Fibroblast of gingiva (primary cell): ENCODE measurements around the gene CRYBG3.
"Not testable (repeated sequence)": the region's sequence is repeated elsewhere in the genome, so short reads cannot be mapped to it uniquely, and the experiment has no call there.

Experiments used
- DNase-seq: peaks from one replicate; pipeline ENCODE4 v3.0.0-alpha.2; 2011; ENCODE audit warnings: low read depth

CRYBG3 gene

GRCh38 chr3:97899331-97899730 lies 77.5 kb downstream of the CRYBG3 start:
- no peak for DNase-seq

GRCh38 chr3:97901313-97902248 lies 79.8 kb downstream of the CRYBG3 start:
- DNase-seq = peak; percentile 62

GRCh38 chr3:97909830-97910229 lies 88.0 kb downstream of the CRYBG3 start:
- not testable (repeated sequence) for DNase-seq

- DNase-seq = not testable (repeated sequence)
Observed at GRCh38 chr3:97910236-97910831, 88.5 kb downstream of the CRYBG3 start.

GRCh38 chr3:97910931-97911351 lies 89.1 kb downstream of the CRYBG3 start:
- DNase-seq = no peak

- DNase-seq = no peak
Observed at GRCh38 chr3:97911459-97911858, 89.6 kb downstream of the CRYBG3 start.

GRCh38 chr3:97914388-97914787 lies 92.6 kb downstream of the CRYBG3 start:
- no peak for DNase-seq

- no peak for DNase-seq
Observed at GRCh38 chr3:97916576-97916975, 94.8 kb downstream of the CRYBG3 start.

- peak; percentile 71 for DNase-seq
Observed at GRCh38 chr3:97917813-97918536, 96.2 kb downstream of the CRYBG3 start.

GRCh38 chr3:97927704-97928103 lies 105.9 kb downstream of the CRYBG3 start:
- DNase-seq = peak; percentile 76

- DNase-seq = peak; percentile 29
Observed at GRCh38 chr3:97928986-97929385, 107.2 kb downstream of the CRYBG3 start.

GRCh38 chr3:97930018-97930417 lies 108.2 kb downstream of the CRYBG3 start:
- DNase-seq = no peak

- no peak for DNase-seq
Observed at GRCh38 chr3:97931218-97931617, 109.4 kb downstream of the CRYBG3 start.

- DNase-seq = no peak
Observed at GRCh38 chr3:97932387-97932801, 110.6 kb downstream of the CRYBG3 start.

- no peak for DNase-seq
Observed at GRCh38 chr3:97934980-97935695, 113.3 kb downstream of the CRYBG3 start.

- DNase-seq = no peak
Observed at GRCh38 chr3:97935842-97936241, 114.0 kb downstream of the CRYBG3 start.

- DNase-seq = no peak
Observed at GRCh38 chr3:97937205-97937604, 115.4 kb downstream of the CRYBG3 start.

- DNase-seq = no peak
Observed at GRCh38 chr3:97938444-97938843, 116.6 kb downstream of the CRYBG3 start.

- DNase-seq = no peak
Observed at GRCh38 chr3:97939401-97939800, 117.6 kb downstream of the CRYBG3 start.

GRCh38 chr3:97940034-97940433 lies 118.2 kb downstream of the CRYBG3 start:
- no peak for DNase-seq

- no peak for DNase-seq
Observed at GRCh38 chr3:97942801-97943546, 121.2 kb downstream of the CRYBG3 start.
